AG09309 (cell line): ENCODE measurements around the gene SLC29A3.

Experiments used
- DNase-seq: peaks from one replicate; pipeline ENCODE4 v3.0.0-alpha.2; 2010; ENCODE audit warnings: low read depth
- H3K4me3 ChIP-seq: 2 replicates; pipeline ENCODE4 v1.5.1; 2011; ENCODE audit warnings: mild to moderate bottlenecking, low read depth, low read length, moderate library complexity; ENCODE audit not compliant: control insufficient read depth
- TF ChIP-seq, protein P1 (sequence below): IDR thresholded peaks from 2 replicates; pipeline ENCODE4 v1.5.1; 2011; ENCODE audit warnings: mild to moderate bottlenecking, low read depth, low read length, inconsistent platforms; ENCODE audit not compliant: insufficient read depth, control insufficient read depth; ENCODE audit errors: missing control alignments

SLC29A3 gene

DNA sequence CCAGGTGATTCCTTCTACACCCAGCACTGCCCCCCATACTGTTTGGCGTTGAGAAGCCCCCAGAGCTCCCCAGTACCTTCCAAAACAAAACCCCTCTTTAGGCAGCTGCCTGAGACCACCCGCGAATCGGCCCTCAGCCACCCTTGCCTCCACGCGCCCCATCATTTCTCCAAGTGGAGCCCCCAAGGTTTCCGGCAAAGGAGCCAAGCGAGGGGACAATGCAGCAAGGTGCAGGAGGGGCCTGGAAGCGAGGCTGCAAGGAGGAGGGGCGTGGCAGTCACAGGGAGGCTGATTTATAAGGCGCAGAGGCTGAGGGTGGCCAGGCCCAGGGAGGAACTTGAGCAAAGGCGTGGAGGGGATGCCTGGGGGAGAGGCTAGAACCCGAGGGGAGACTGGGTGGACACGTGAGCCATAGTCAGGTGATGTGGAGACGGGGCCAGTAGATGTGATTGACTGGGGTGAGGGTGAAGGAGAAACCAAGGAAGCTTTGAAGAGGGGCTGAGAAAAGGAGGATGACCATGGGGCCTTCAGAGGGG, 16.2 kb downstream of the SLC29A3 start:
- no peak for DNase-seq
- TF ChIP-seq, protein P1, sequence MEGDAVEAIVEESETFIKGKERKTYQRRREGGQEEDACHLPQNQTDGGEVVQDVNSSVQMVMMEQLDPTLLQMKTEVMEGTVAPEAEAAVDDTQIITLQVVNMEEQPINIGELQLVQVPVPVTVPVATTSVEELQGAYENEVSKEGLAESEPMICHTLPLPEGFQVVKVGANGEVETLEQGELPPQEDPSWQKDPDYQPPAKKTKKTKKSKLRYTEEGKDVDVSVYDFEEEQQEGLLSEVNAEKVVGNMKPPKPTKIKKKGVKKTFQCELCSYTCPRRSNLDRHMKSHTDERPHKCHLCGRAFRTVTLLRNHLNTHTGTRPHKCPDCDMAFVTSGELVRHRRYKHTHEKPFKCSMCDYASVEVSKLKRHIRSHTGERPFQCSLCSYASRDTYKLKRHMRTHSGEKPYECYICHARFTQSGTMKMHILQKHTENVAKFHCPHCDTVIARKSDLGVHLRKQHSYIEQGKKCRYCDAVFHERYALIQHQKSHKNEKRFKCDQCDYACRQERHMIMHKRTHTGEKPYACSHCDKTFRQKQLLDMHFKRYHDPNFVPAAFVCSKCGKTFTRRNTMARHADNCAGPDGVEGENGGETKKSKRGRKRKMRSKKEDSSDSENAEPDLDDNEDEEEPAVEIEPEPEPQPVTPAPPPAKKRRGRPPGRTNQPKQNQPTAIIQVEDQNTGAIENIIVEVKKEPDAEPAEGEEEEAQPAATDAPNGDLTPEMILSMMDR = no peak
- no peak overlapping the region for H3K4me3 ChIP-seq

DNA sequence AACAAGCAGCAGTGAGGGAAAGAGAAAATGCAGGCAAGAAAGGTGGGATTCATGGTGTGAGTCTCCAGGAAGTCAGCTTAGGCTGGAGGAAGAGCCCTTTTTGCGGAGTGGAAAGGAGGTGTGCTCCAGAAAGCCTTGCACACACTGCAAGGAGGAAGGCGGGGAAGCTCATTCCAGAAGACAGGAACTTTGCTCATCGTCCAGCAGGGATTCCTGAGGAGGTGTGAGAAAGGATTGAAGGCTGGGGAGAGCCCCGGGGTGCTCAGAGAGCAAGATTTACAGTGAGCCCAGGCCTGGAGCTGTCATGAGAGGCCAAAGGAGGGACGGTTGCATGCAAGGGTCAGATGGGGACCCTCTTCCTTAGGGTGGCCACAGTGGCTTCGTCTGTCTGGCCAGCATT, 17.6 kb downstream of the SLC29A3 start:
- TF ChIP-seq, protein P1 = no peak
- no peak for DNase-seq
- H3K4me3 ChIP-seq = no peak overlapping the region

DNA sequence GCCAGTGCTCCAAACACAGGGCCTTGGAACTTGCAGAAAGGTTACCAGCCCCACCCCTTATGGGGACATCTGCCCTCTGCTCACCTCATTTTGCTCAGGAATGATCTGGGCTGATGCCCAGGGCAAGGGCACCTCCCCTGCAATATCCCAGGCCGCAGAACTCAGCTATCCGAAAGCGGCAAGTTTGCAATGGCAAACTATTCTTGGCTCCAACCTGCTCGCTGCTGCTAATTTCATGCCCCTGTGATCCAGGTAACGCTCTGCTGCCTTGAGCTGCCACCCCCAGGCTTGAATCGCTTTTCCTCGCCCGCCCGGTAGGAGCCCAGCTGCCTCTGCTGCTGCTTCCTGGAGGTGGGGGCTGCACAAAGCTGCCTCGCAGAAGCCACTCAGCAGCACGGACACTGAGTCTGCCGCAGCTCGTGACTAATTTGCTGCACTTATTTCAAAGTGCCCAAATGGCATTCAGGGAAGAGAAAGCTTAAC, 18.2 kb downstream of the SLC29A3 start:
- DNase-seq = no peak
- H3K4me3 ChIP-seq = no peak overlapping the region
- TF ChIP-seq, protein P1 = no peak

DNA sequence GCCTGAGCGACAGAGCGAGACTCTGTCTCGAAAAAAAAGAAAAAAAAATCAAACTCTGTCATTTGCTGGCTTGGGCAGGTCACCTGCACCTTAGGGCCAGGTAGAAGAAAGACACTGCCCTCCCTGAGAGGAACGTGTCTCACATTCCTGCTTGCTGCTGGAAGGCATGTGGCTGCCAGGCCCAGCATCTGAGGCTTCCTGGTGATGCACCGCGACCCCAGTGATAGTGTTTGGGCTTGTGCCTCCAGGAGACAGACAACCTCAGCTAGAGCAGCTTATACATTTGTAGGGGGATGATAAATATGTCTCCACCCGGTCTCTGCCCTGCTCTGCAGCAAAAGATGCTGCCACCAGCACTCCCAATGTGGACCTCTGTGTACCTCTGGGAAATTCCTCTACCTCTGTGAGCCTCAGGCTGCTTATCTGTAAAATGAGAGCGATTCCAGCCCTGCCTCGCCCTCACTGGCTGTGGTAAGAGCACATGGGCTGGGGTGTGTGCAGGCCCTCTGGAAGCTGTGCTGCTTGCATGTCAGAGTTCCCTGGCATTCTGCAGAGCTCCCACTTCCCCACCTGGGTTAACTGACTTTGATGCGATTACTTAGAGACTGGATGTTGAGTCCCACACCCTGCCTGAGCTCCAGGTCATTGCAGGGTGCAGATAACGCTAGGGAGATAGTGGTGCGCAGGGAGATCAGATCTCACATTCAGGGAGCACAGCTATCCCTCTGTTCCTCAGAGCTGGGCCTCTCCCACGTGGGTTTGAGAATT, 19.9 kb downstream of the SLC29A3 start:
- H3K4me3 ChIP-seq = no peak overlapping the region
- TF ChIP-seq, protein P1 = no peak
- DNase-seq = no peak

DNA sequence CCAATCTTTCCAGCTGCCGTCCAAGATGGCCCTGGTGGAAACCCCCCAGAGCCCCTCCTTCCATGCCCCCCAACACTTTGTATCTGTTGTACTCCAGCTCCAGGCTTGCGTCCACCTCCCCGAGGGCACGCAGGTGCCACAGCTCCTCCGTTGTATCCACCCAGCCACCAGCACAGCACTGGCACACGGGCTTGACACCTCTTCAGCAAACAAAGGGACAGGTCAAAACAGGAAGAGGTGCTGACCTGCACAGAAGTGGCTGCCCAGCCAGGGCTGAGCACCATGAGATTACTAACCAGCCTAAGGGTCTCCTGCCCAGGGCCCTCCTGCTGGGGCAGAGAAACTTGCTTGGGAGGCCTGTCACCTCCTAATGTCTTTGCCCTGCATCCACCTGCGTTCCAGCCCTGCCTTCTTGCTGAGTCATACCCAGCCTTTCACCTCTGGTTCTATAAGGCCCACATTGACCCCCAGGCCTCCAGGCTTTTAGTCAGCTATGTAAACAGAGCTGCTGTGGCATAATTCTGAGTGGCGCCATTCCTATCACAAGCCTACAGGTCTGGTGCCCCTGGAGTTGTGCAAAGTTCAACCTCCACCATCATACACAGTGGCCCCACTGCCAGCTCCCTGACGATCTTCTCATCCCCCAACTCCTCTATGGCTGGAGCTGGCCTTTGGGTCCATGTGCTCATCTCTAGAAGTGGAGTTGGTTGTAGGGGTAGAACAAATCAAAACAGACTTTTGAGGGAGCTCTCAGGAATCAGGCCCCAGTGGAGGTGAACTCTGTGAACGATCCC, 20.9 kb downstream of the SLC29A3 start:
- no peak overlapping the region for H3K4me3 ChIP-seq
- DNase-seq = no peak
- TF ChIP-seq, protein P1 = no peak

DNA sequence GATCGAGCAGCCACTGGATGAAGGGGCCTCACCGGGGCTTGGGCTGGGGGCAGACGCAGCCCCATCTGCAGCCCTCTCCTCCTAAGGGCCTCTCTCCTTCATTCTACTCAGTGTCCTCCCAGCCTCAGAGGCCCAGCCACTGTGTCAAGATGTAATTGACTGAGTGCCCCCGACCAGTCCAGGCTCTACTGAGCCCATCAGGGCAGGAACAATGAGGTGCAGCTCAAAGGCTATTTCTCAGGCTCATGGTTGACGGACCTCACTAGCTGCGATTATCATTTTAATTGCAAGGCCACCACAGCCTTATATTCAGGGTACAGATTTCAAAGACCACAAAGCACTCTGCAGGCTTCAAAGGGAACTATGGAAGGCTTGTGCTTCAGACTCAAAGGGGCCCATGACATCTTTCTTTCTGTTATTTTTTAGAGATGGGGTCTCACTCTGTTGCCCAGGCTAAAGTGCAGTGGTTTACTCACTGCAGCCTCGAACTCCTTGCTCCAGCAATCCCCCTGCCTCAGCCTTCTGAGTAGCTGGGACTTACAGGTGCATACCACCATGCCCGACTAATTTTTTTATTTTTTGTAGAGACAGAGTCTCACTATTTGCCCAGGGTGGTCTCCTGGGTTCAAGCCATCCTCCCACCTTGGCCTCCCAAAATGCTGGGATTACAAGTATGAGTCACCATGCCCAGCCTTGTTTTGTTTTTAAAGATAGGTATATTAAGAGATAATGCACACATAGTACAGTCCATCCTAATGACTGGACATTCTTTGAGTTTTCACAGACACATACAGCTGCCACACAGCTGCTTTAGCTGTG, 23.7 kb downstream of the SLC29A3 start:
- TF ChIP-seq, protein P1 = no peak
- DNase-seq = no peak
- no peak overlapping the region for H3K4me3 ChIP-seq
